ENCODE measurements around the gene ZNF518B.

Gene ZNF518B

DNA sequence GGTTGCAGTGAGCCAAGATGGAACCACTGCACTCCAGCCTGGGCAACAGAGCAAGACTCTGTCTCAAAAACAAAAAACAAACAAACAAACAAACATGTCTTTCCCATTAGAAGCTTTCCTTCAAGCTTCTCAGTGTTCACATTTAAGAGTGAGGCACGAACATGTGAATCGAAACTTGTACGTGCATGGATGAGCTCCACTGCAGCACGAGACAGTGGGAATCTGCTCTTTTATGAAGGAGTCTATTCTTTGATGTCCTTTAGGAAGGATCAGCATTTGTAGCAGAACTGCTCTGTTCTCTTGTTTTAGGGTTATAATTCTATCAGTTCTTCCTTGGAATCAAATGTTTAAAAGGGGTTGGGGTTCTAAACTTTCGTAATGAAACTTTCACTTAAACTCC lies 23.4 kb upstream of the ZNF518B start:
- no peak for DNase-seq (ENCODE audit: extremely low spot score)
- CTCF ChIA-PET: interaction anchor here (0.9 to 1.6 kb wide), 2 partner anchors 8 to 19 kb away, joined by 3 read pairs; no protein-coding TSS in a partner anchor
- no peak for TF ChIP-seq CTCF (IDR thresholded peaks at IDR 0.05; ENCODE audit: control extremely low read depth, extremely low read depth, low read depth, missing control alignments)
- POLR2A ChIA-PET: no interaction called here

- CTCF ChIA-PET: interaction anchor here (0.9 to 1.3 kb wide), 4 partner anchors 17 to 313 kb away, joined by 3 to 6 read pairs (median 4); no protein-coding TSS in a partner anchor
- no peak for DNase-seq (ENCODE audit: extremely low spot score)
- POLR2A ChIA-PET: no interaction called here
- TF ChIP-seq CTCF (IDR thresholded peaks at IDR 0.05; ENCODE audit: control extremely low read depth, extremely low read depth, low read depth, missing control alignments): no peak
Measured at GRCh38 chr4:10478621-10479020, 21.4 kb upstream of the ZNF518B start.

DNA sequence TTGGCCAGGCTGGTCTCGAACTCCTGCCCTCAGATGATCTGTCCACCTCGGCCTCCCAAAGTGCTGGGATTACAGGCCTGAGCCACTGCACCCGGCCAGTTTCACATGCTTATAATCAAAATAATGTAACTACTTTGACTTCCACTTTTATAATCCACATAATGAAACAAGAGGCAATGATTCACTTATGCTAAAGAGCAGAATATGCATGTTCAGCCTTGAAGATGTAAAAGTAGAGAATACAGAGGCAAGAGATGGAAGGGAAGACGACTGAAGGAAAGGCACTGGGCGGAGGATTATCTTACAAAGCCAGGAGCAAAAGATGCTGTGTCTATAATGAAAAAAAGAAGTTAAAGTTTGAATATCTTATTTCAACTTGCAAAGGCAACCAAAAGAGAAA lies 13.3 kb upstream of the ZNF518B start:
- ChIA-PET POLR2A (no interaction called here), CTCF (no interaction called here)
- DNase-seq (ENCODE audit: extremely low spot score): no peak
- TF ChIP-seq CTCF (IDR thresholded peaks at IDR 0.05; ENCODE audit: control extremely low read depth, extremely low read depth, low read depth, missing control alignments): no peak

GRCh38 chr4:10466161-10466560 lies 8.9 kb upstream of the ZNF518B start:
- no peak for DNase-seq (ENCODE audit: extremely low spot score)
- POLR2A ChIA-PET: no interaction called here
- CTCF ChIA-PET: interaction anchor here (1.3 kb wide), 1 partner anchor 23 kb away, joined by 3 read pairs; no protein-coding TSS in a partner anchor
- no peak for TF ChIP-seq CTCF (IDR thresholded peaks at IDR 0.05; ENCODE audit: control extremely low read depth, extremely low read depth, low read depth, missing control alignments)

DNA sequence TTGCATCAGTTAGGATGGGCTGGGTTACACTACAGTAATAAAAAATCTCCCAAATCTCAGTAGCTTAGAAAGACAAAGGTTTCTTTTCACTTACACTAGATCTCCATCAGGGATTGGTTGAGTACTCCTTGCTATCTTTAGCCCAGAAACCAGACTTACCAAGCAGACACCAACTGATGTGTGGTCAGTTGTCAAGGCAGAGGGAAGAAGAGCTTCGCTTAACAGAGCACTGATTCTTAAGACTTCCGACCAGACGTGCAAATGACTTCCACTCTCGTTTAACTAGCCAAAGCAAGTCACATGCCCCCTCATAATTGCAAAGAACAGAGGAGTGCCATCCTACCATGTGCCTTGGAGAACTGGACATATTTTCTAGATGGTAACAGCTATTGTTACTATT lies 5.7 kb upstream of the ZNF518B start:
- no peak for TF ChIP-seq CTCF (IDR thresholded peaks at IDR 0.05; ENCODE audit: control extremely low read depth, extremely low read depth, low read depth, missing control alignments)
- DNase-seq (ENCODE audit: extremely low spot score): no peak
- POLR2A ChIA-PET: no interaction called here
- CTCF ChIA-PET: interaction anchor here (1.0 to 2.1 kb wide), 10 partner anchors 12 to 930 kb away, joined by 3 to 6 read pairs (median 3); no protein-coding TSS in a partner anchor

GRCh38 chr4:10461850-10462400 lies 4.7 kb upstream of the ZNF518B start:
- POLR2A ChIA-PET: no interaction called here
- CTCF ChIA-PET: interaction anchor here (0.6 to 2.4 kb wide), 38 partner anchors 8 to 972 kb away, joined by 3 to 36 read pairs (median 5); no protein-coding TSS in a partner anchor
- no peak for TF ChIP-seq CTCF (IDR thresholded peaks at IDR 0.05; ENCODE audit: control extremely low read depth, extremely low read depth, low read depth, missing control alignments)
- no peak for DNase-seq (ENCODE audit: extremely low spot score)

All from GM10248 (cell line).